Peyer's patch (tissue), 4 donors: ENCODE measurements around the gene KIF9.

ENCODE experiments used
- CTCF ChIP-seq, 6 experiments: fragments of 450-650 bp in 4 of 6; fragments of 200-600 bp in 2 of 6; sonication (generic) in 1 of 6; IDR thresholded peaks; one replicate each; pipeline ENCODE4 v1.5.1; 2017 to 2019; ENCODE audit warnings: antibody characterized with exemption in 6 of 6, mild to moderate bottlenecking in 3 of 6, moderate library complexity in 1 of 6
- POLR2A ChIP-seq, 2 donors: fragments of 450-650 bp; IDR thresholded peaks; one replicate each; pipeline ENCODE4 v1.5.1; 2017; ENCODE audit warnings: antibody characterized with exemption in 2 of 2, mild to moderate bottlenecking in 2 of 2, moderate library complexity in 2 of 2

DNA sequence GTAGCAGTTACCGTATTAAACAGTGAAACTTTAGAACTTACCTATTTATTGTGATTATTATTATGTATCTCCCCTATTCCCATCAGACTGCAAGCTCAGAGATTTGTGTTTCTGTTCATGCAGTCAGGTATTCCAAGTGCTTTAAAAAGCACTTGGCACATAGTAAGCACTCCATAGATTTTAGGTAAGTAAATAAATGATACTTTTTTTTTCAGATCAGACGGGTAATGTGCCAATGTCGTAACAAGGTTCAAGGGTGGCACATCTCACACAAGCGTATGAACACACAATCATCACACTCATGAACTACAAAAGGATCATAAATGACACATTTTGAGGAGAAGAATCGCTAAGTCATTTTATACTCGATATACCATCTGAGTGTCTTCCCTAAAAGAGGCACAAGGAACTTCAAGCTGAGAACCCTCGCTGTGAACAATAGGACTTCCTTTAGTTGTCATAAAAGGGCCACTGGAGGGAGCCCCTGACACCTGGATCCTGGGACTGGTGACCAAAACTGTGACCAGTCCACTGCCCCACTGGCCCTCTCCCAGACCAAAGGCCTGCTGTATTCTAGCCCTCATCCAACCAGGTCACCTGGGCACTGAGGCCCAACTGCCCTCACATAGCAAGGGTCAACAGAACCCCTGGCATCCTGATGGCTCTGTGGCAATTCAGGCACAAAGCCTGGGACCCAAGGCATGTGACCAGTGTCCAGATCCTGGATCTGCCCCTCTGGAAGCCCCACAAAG, 32.1 kb downstream of the KIF9 start:
- no peak for TF ChIP-seq POLR2A (IDR thresholded peaks at IDR 0.05)
- TF ChIP-seq CTCF (IDR thresholded peaks at IDR 0.05), result peak in 2 of 6 experiments; percentile 14 to 26
